ENCODE results near the gene DGKI.

GRCh38 chr7:137531671-137532070 is 315.1 kb downstream of the DGKI start:
- no peak for TF ChIP-seq CTCF (conservative IDR thresholded peaks at IDR 0.05; ENCODE audit: low read length)
- TF ChIP-seq EZH2phosphoT487 (IDR thresholded peaks at IDR 0.05; ENCODE audit: borderline replicate concordance, low read depth, low read length), result no peak
